Mesodermal cell (in vitro differentiated cells): ENCODE measurements around the gene OPCML.

Experiments
- H3K27ac ChIP-seq: 2 replicates; pipeline ENCODE4 v1.7.0; 2013; ENCODE audit warnings: mild to moderate bottlenecking, low read depth, low read length, moderate library complexity; ENCODE audit not compliant: severe bottlenecking
- H3K36me3 ChIP-seq: 2 replicates; pipeline ENCODE4 v1.7.1; 2013; ENCODE audit warnings: mild to moderate bottlenecking, low read length, moderate library complexity; ENCODE audit not compliant: control insufficient read depth, insufficient read depth
- H3K4me1 ChIP-seq: one replicate; pipeline ENCODE4 v1.7.1; 2013; ENCODE audit warnings: mild to moderate bottlenecking, low read length; ENCODE audit not compliant: insufficient read depth, control insufficient read depth, poor library complexity, severe bottlenecking
- H3K4me3 ChIP-seq: 2 replicates; pipeline ENCODE4 v1.7.0; 2013; ENCODE audit warnings: low read length, control low read depth, mild to moderate bottlenecking; ENCODE audit not compliant: insufficient read depth, poor library complexity, severe bottlenecking; ENCODE audit errors: extremely low read depth
- H3K9me3 ChIP-seq: 2 replicates; pipeline ENCODE4 v1.7.1; 2013; ENCODE audit warnings: mild to moderate bottlenecking, low read length, moderate library complexity; ENCODE audit not compliant: control insufficient read depth
- WGBS, 2 experiments: methylation state at CpG; one replicate each; pipeline ENCODE4 v1.1.5; 2013; ENCODE audit warnings: missing lambda C conversion rate in 2 of 2; ENCODE audit not compliant: insufficient coverage in 2 of 2; 5-methylcytosine and 5-hydroxymethylcytosine counted together

The OPCML gene

DNA sequence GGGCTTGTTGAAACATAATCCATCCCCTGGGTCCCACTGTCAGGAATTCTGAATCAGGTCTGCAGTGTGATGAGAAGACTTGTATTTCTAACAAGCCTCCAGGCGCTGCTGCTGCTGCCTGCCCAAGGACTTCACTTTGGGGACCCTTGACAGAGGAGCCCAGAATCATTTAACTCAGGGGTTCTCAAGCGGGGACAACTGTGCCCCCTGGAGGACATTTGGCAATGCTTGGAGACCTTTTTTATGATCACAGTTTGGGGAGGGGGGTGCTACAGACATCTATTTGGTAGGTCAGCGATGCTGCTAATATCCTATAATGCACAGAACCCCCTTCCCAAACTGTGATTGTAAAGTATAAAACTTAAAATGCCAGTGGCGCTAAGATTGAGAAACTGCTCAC, 312.8 kb downstream of the OPCML start:
- Histone ChIP-seq H3K4me3 (no peak overlapping the region), H3K36me3 (no peaks in the 10 kb centered on the region), H3K27ac (no peak overlapping the region), H3K4me1 (no peaks in the 10 kb centered on the region), H3K9me3 (no peaks in the 10 kb centered on the region)
- 81 to 88% methylated on average over 2 to 3 of the region's 4 CpGs for WGBS, 2 experiments

- no peak overlapping the region for H3K4me3 ChIP-seq
- no peaks in the 10 kb centered on the region for H3K36me3 ChIP-seq
- H3K27ac ChIP-seq = no peak overlapping the region
- no peaks in the 10 kb centered on the region for H3K4me1 ChIP-seq
- H3K9me3 ChIP-seq = no peaks in the 10 kb centered on the region
Observed at GRCh38 chr11:133216813-133217212, 315.5 kb downstream of the OPCML start.

DNA sequence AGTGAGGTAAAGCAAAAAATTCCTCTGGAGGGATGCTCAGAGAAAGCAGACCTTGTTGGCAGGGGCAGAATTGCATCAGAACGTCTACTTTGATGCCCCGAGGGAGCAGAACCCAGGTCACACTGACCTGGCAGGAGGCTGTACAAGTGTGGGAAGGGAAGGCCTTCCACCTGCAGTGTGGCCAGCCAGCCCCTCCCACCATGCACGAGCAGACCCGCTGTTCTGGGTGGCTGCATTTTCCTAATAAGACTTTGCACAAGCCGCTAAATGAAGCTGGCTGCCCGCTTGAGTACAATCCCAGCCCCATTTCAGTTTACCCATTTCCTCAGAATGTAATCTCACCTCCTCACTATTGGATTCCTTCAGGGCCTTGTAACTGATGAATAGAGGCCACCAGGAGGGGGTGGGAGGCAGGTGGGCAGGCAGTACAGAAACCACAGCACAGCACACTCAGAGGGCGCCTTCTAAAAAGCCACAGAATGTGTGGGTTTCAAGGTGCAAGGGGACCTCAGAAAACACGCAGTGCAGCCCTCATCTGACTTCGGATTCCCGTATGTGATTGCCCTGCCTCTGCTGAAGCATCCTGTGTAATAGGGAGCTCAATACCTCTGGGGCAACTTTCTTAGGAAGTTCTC, 316.6 kb downstream of the OPCML start:
- Histone ChIP-seq H3K9me3 (no peaks in the 10 kb centered on the region), H3K4me1 (no peaks in the 10 kb centered on the region), H3K4me3 (no peak overlapping the region), H3K36me3 (no peaks in the 10 kb centered on the region), H3K27ac (no peak overlapping the region)
- WGBS, 2 experiments = 67 to 70% methylated on average over 9 to 10 of the region's 10 CpGs

GRCh38 chr11:133214646-133215045, 317.7 kb downstream of the OPCML start:
- Histone ChIP-seq H3K4me1 (no peaks in the 10 kb centered on the region), H3K36me3 (no peaks in the 10 kb centered on the region), H3K4me3 (no peak overlapping the region), H3K9me3 (no peaks in the 10 kb centered on the region), H3K27ac (no peak overlapping the region)
- 85 to 92% methylated on average over 2 to 4 of the region's 4 CpGs for WGBS, 2 experiments

DNA sequence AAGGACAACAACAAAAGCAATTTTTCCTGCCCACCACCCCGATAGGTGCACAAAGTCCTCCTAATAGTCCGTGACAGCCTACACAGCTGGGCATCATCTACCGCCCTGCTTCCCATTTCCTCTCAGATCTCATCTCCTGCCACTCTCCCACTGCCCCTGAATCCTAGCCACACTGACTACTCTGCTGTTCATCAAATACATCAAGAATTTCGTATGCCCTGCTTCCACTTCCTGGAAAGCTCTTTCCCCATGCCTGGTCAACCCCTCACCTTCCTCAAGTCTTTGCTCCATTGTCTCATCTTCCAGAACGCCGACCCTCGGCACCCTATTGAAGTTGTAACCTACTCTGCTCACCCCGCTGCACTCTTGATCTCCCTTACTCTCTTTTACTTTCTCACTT, 320.1 kb downstream of the OPCML start:
- H3K4me3 ChIP-seq = no peak overlapping the region
- H3K4me1 ChIP-seq = no peaks in the 10 kb centered on the region
- WGBS, 2 experiments = 92 to 95% methylated on average over 8 of the region's 8 CpGs
- H3K27ac ChIP-seq = no peak overlapping the region
- H3K9me3 ChIP-seq = no peaks in the 10 kb centered on the region
- H3K36me3 ChIP-seq = no peaks in the 10 kb centered on the region

DNA sequence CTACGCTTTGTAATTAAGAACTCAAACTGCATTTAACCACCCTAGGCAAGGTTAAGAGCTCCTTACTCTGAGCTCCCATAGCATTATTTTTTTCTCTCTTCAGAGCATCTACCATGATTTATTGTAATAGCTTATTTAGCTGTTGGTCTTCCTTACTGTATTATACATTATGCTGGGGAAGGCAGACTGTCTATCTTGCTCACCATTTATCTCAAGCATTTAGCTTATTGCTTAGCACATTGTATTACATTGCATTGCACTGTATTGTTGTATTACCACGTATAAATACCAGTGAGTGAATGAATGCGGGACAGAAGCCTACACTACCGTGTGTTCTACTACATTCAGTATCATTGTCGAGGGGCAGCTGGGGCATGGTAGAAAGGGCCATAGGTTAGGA, 324.3 kb downstream of the OPCML start:
- Histone ChIP-seq H3K9me3 (no peaks in the 10 kb centered on the region), H3K4me1 (no peaks in the 10 kb centered on the region), H3K36me3 (no peaks in the 10 kb centered on the region), H3K4me3 (no peak overlapping the region), H3K27ac (no peak overlapping the region)
- 94 to 95% methylated on average over 4 to 5 of the region's 5 CpGs for WGBS, 2 experiments

GRCh38 chr11:133206313-133207005, 325.8 kb downstream of the OPCML start:
- H3K4me1 ChIP-seq = no peaks in the 10 kb centered on the region
- no peak overlapping the region for H3K4me3 ChIP-seq
- H3K27ac ChIP-seq = no peak overlapping the region
- 87 to 91% methylated on average over 12 to 13 of the region's 17 CpGs for whole genome bisulfite sequencing, 2 experiments
- no peaks in the 10 kb centered on the region for H3K9me3 ChIP-seq
- no peaks in the 10 kb centered on the region for H3K36me3 ChIP-seq

DNA sequence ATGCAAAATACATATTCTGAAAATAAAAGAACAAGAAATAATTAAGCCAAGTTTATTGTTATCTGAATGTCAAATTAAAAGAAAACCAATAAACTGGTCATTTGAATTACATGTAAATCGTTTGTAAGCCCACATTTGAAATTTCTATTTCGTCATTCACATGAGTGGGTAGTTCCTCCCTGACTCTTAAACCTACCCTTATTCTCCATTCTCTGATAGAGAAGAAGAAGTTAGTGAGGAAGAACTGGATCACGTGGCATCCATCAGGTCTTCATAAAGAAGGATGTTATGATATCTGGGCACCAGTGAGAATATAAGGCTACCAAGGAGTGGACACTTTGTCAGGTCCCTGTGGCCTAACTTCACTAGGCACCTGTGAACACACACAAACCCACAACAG, 328.1 kb downstream of the OPCML start:
- Histone ChIP-seq H3K36me3 (no peaks in the 10 kb centered on the region), H3K27ac (no peak overlapping the region), H3K9me3 (no peaks in the 10 kb centered on the region), H3K4me3 (no peak overlapping the region), H3K4me1 (no peaks in the 10 kb centered on the region)
- WGBS, 2 experiments = no CpG with 5 or more reads among the region's 3 CpGs

GRCh38 chr11:133202816-133203215, 329.5 kb downstream of the OPCML start:
- Histone ChIP-seq H3K4me1 (no peaks in the 10 kb centered on the region), H3K4me3 (no peak overlapping the region), H3K36me3 (no peaks in the 10 kb centered on the region), H3K27ac (no peak overlapping the region), H3K9me3 (no peaks in the 10 kb centered on the region)
- WGBS, 2 experiments = 83 to 86% methylated on average over 2 to 3 of the region's 8 CpGs

- H3K36me3 ChIP-seq = no peaks in the 10 kb centered on the region
- 96 to 97% methylated on average over 4 of the region's 5 CpGs for WGBS, 2 experiments
Observed at GRCh38 chr11:133198438-133198837, 333.9 kb downstream of the OPCML start.

DNA sequence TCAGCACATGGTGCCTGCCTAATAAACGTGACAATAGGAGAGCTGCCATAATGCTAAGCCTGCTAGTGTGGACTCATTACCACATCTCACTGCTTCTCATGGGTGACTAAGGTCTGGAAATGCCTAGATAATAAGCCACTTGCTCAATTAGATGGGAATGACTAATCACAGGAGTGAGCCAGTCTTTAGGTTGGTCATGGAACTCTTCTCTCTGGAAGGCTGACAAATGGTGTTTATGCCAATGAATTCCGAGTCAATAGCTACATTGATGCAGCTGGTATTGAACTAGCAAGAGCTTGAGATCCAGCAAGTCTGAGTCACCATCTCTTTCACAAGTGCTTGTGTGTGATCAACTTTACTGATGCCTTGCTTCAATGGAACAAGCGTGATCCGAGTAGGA, 334.9 kb downstream of the OPCML start:
- H3K36me3 ChIP-seq = no peaks in the 10 kb centered on the region
- no peak overlapping the region for H3K27ac ChIP-seq
- H3K4me3 ChIP-seq = no peak overlapping the region
- 90 to 98% methylated on average over 4 of the region's 4 CpGs for WGBS, 2 experiments
- H3K9me3 ChIP-seq = no peaks in the 10 kb centered on the region
- H3K4me1 ChIP-seq = no peaks in the 10 kb centered on the region

More at GRCh38 chr11:133198438-133198837, 333.9 kb downstream of the OPCML start:
- Histone ChIP-seq H3K9me3 (no peaks in the 10 kb centered on the region), H3K4me3 (no peak overlapping the region), H3K4me1 (no peaks in the 10 kb centered on the region), H3K27ac (no peak overlapping the region)
